Measurements from ENCODE around the gene SPAG7. TPM values are rescaled to one million over a fixed set of nuclear protein-coding genes. Genes with fewer than 3 reads are reported as not detected.

Gene SPAG7
- total and polyA plus RNA-seq, 2 donors: 35.2 to 83.2 TPM

DNA sequence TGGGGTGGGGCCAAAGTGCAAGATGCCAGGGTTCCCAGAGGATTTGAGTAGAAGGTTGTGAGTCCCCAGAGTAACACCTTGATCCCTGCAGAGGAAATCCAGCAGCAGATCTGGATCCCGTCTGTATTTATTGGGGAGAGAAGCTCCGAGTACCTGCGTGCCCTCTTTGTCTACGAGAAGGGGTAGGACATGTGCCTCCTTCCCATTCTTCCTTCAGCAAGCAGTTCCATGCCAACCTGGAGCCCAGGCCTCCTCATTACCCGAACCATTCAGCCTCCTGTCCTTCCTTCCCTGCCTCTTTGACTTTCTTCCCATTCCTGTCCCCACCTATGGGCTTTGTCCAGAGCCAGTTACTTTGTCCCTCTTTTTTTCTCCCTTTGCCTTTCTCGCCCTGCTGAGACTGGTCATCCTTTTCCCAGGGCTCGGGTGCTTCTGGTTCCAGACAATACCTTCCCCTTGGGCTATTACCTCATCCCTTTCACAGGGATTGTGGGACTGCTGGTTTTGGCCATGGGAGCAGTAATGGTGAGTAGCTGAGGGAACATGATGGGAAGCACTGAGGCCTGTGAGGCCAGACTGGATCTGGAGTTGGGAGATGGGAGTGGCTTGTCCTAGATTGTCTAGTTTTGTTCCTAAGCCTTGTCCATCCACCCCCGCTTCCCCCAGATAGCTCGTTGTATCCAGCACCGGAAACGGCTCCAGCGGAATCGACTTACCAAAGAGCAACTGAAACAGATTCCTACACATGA, 24.7 kb downstream of the SPAG7 start:
- H3K36me3 ChIP-seq (ENCODE audit: insufficient read depth): peaks cover 3% of the 10 kb centered on the region
- H3K27ac ChIP-seq (ENCODE audit: low read depth): no peak overlapping the region
- H3K4me3 ChIP-seq (ENCODE audit: low read depth, low read length): no peak overlapping the region
- DNase-seq (ENCODE audit: extremely low spot score): no peak
- no peaks in the 10 kb centered on the region for H3K4me1 ChIP-seq (ENCODE audit: insufficient read depth)
- 72% methylated on average over 13 of the region's 13 CpGs for WGBS

DNA sequence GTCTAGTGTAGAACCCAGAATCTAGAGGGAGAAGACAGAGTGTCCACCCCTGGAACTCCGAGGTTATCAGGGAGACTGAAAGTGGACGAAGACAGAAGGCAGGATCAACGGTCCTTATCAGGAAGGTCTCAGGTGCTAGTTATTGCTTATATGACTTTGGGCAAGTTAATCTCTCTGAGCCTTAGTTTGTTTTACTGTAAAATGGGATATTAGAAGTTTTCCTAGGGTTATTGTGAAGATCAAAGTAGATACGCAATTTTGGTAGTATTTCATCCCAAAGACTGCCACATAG, 26.4 kb downstream of the SPAG7 start:
- 57% methylated on average over 4 of the region's 4 CpGs for WGBS
- no peak for DNase-seq (ENCODE audit: extremely low spot score)
- Histone ChIP-seq H3K36me3 (ENCODE audit: insufficient read depth) (peaks cover 3% of the 10 kb centered on the region), H3K27ac (ENCODE audit: low read depth) (no peak overlapping the region), H3K4me1 (ENCODE audit: insufficient read depth) (no peaks in the 10 kb centered on the region), H3K4me3 (ENCODE audit: low read depth, low read length) (peak overlapping the region; percentile 76)

DNA sequence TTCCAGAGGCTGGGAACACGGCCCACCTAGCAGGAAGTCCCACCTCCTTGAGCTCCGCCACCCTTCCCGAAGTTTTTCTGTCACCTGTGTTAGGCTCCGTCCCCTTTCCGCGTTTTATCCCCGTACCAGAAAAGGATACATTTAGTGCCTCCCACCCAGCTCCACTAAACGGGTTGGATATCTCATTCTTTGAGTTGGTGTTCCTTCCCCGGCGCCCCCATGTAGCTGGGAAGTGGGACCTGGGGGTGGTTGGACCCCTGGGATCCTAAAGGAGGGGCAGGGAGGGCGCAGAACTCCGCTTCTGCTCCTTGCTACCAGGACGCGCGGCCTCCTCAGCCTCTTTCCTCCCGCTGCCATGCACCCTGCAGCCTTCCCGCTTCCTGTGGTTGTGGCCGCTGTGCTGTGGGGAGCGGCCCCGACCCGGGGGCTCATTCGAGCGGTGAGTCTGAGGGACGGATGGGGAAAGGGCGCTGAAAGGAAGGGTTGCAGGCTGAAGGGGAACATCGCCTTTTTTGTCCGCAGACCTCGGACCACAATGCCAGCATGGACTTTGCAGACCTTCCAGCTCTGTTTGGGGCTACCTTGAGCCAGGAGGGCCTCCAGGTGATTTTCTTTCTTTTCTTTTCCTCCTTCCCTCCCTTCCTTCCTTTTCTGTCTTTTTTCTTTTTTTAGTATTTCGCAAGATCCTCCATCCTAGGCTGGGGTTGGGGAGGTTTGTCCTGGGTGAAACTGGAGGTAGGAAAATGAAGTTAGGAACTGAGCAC, 26.9 kb downstream of the SPAG7 start:
- Histone ChIP-seq H3K4me3 (ENCODE audit: low read depth, low read length) (peak overlapping the region; percentile 76), H3K36me3 (ENCODE audit: insufficient read depth) (peaks cover 3% of the 10 kb centered on the region), H3K4me1 (ENCODE audit: insufficient read depth) (no peaks in the 10 kb centered on the region), H3K27ac (ENCODE audit: low read depth) (peak overlapping the region; percentile 94)
- WGBS: 1% methylated on average over 29 of the region's 29 CpGs
- DNase-seq (ENCODE audit: extremely low spot score): no peak

DNA sequence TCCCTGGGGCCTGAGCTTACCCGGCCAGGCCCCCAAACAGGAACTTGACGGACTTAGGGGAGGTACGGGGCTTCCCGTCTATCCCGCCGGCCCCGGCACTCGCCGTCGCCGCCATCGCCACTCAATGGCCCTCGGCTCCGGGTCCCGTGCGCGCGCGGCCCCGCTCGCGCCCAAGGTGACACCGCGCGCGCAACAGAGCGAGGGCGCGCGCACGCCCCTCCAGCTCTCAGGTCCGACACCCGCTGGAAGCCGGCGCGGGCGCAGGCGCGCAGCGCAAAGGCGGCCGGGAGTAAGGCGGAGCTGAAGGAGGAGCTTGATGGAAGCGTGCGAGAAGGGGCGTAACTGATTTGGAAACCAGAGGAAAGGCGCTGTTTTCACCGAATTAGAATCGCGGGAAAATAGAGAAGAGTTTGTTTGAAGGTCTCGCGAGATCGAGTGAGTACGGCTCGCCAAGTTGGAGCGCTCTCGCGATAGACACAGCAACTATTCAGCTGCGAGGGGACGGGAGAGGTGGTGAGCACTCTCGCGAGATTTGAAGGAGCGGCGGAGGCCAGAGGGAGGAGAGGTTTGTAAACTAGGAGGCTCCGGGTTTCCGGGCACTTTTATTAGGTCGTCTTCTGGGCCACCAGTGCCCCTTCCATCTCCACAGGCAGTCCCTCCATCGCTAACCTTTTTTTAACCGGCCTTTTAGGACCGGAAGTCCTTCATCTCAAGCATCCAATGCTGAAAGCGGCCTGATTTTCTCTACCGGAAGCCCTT, 27.6 kb downstream of the SPAG7 start, which contains the start of the genes RNF167 and SLC25A11:
RNF167 (plus strand) TSS at position 473 of the 759 bp plus-strand sequence. CDS start 642 bp downstream, outside the sequence.
SLC25A11 (minus strand) TSS at position 251 of the 759 bp plus-strand sequence; CDS start at position 115, 136 bp downstream.
- H3K4me1 ChIP-seq (ENCODE audit: insufficient read depth): no peaks in the 10 kb centered on the region
- peak within 1 kb of the TSS; percentile 76 for H3K4me3 ChIP-seq (ENCODE audit: low read depth, low read length)
- H3K36me3 ChIP-seq (ENCODE audit: insufficient read depth): peaks cover 3% of the 10 kb centered on the region
- H3K27ac ChIP-seq (ENCODE audit: low read depth): peak within 1 kb of the TSS; percentile 94
- under 1% methylated on average over 72 of the region's 72 CpGs for WGBS
- peak; percentile 100 for DNase-seq (ENCODE audit: extremely low spot score)

DNA sequence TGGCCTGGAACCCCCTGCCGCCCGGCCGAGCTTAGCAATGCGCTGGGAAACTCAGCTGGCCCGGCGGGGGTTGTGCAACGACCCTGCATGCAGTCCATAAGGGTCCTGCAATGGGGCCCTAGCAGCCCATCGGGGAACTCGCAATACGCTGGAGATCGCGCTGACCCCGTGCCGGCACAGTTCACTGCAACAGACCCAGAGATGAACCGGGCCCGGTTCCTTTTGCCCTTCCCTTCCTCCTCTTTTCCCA, 28.1 kb downstream of the SPAG7 start:
- peak overlapping the region; percentile 81 for H3K27ac ChIP-seq (ENCODE audit: low read depth)
- no peaks in the 10 kb centered on the region for H3K4me1 ChIP-seq (ENCODE audit: insufficient read depth)
- H3K36me3 ChIP-seq (ENCODE audit: insufficient read depth): peaks cover 3% of the 10 kb centered on the region
- H3K4me3 ChIP-seq (ENCODE audit: low read depth, low read length): peak overlapping the region; percentile 76
- DNase-seq (ENCODE audit: extremely low spot score): no peak
- WGBS: 0% methylated on average over 16 of the region's 16 CpGs

DNA sequence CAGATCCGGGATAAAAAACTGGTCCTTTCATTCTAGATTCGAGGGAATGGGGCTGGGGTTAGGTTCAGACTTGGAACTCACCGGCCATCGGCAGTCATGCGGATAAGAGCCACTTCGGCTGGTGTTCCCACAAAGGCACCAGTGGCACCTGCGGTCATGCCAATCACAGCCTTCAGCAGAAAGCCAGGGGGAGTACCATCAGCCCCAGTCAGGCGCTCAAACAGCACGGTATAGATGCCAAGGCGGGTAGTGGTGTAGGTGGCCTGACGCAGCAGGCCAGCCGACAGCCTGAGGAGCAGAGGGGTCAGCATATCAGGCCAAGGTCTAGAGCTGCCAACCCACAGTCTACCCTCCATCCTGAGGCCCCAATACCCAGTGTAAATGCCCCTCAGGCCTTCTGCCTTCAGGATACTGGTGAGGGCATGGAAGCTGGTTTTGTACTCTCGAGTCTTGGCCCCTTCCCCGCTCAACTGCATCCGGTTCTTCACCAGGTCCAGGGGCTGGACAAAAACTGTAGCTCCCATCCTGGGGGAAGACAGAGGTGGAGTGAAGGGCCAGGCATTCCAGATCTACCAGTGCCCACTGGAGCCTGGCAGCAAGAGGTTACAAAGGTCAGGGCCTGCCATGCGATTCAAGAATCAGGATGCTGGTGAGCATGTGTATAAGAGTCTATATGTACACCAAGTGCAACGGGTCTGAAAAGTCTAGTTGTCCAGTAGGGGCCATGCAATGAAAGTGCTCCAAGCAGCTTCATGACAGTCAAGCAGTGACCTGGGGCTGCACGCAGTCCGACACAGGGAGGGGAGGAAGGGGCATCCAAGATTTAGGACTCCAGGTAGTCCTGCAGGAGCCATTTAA, 28.7 kb downstream of the SPAG7 start:
- peak overlapping the region; percentile 76 for H3K4me3 ChIP-seq (ENCODE audit: low read depth, low read length)
- H3K36me3 ChIP-seq (ENCODE audit: insufficient read depth): peaks cover 3% of the 10 kb centered on the region
- H3K4me1 ChIP-seq (ENCODE audit: insufficient read depth): no peaks in the 10 kb centered on the region
- peak overlapping the region; percentile 81 for H3K27ac ChIP-seq (ENCODE audit: low read depth)
- 56% methylated on average over 19 of the region's 19 CpGs for WGBS
- no peak for DNase-seq (ENCODE audit: extremely low spot score)

DNA sequence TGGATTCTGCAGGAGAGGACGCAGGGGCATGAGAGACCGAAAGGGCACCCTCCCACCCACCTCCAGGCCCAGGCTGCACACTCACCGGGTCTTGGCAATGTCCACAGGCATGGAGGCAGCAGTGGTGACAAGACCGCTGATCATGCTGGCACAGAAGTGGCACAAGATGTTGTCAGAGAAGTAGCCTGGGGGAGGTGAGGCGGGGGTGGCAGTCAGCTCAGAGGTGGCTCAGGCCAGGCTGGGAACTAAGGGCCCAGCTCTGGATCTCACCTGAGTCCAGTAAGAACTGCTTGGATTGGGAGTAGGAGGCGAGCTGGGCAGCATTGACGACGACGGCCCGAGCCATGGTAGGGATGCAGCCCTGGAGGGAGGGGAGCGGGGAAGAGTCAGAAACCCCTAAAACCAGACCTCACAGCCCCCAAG, 29.5 kb downstream of the SPAG7 start:
- WGBS: 88% methylated on average over 11 of the region's 11 CpGs
- H3K4me1 ChIP-seq (ENCODE audit: insufficient read depth): no peaks in the 10 kb centered on the region
- H3K27ac ChIP-seq (ENCODE audit: low read depth): no peak overlapping the region
- no peaks in the 10 kb centered on the region for H3K36me3 ChIP-seq (ENCODE audit: insufficient read depth)
- no peak overlapping the region for H3K4me3 ChIP-seq (ENCODE audit: low read depth, low read length)
- DNase-seq (ENCODE audit: extremely low spot score): no peak

DNA sequence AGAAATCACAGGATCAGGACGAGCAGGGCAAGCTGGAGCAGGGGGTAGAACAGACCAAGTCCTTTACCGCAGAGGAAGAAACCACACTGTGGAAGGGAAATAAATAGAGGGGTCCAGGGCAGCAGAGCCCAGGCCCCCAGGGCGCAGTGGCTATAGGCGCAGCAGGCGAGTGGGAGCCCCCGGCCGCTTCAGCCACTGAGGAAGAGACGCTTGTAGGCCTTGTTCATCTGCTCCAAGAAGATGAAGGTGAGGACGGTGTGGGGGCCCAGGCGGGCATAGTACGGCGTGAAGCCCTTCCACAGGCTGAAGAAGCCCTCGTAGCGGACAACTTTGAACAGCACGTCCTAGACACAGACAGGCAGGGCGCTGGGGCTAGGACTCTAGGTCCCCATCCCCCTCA, 30.1 kb downstream of the SPAG7 start:
- Histone ChIP-seq H3K36me3 (ENCODE audit: insufficient read depth) (no peaks in the 10 kb centered on the region), H3K4me1 (ENCODE audit: insufficient read depth) (no peaks in the 10 kb centered on the region), H3K4me3 (ENCODE audit: low read depth, low read length) (no peak overlapping the region), H3K27ac (ENCODE audit: low read depth) (no peak overlapping the region)
- DNase-seq (ENCODE audit: extremely low spot score): no peak
- WGBS: 89% methylated on average over 16 of the region's 16 CpGs

DNA sequence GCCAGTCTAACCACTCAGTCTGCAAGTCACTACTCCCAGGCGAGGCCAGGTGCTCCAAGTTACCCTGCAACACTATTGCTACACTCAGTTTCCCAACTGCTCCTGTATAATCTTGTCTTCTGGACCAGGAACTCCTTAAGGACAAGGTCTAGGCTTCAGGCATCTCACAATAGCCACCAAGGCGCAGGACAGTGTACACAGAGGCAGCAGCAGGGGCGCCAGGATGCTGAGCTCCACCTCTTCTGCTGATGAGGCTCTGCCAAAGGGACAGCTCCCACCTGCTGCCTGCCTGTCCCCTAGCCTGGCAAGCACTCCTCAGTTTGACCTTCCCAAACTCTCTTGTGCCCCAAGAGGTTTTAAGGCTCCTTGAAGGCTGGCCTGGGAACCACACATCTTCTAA, 31.2 kb downstream of the SPAG7 start:
- H3K36me3 ChIP-seq (ENCODE audit: insufficient read depth): no peaks in the 10 kb centered on the region
- H3K27ac ChIP-seq (ENCODE audit: low read depth): no peak overlapping the region
- H3K4me3 ChIP-seq (ENCODE audit: low read depth, low read length): no peak overlapping the region
- WGBS: 94% methylated on average over 3 of the region's 3 CpGs
- DNase-seq (ENCODE audit: extremely low spot score): no peak
- no peaks in the 10 kb centered on the region for H3K4me1 ChIP-seq (ENCODE audit: insufficient read depth)

DNA sequence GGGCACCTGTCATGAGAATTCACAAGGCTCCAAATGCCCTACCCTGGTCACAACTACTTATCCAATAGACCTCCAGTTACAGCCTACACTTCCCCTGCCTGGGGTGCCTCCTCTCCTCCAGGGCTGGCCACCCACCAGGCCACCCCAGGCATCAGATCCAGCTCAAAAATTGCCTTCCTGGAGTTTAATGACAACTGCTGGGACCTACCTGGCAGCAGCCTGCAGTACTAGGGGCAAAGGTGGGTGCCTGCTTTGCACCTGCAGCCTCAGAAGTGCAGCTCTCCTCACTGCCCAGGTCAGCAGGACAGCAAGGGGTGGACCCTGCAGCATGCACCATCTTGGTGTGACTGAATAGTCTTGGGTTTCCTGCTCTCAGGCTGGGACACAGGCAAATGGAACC, 32.0 kb downstream of the SPAG7 start:
- Histone ChIP-seq H3K36me3 (ENCODE audit: insufficient read depth) (no peaks in the 10 kb centered on the region), H3K27ac (ENCODE audit: low read depth) (no peak overlapping the region), H3K4me3 (ENCODE audit: low read depth, low read length) (no peak overlapping the region), H3K4me1 (ENCODE audit: insufficient read depth) (no peaks in the 10 kb centered on the region)
- DNase-seq (ENCODE audit: extremely low spot score): no peak

DNA sequence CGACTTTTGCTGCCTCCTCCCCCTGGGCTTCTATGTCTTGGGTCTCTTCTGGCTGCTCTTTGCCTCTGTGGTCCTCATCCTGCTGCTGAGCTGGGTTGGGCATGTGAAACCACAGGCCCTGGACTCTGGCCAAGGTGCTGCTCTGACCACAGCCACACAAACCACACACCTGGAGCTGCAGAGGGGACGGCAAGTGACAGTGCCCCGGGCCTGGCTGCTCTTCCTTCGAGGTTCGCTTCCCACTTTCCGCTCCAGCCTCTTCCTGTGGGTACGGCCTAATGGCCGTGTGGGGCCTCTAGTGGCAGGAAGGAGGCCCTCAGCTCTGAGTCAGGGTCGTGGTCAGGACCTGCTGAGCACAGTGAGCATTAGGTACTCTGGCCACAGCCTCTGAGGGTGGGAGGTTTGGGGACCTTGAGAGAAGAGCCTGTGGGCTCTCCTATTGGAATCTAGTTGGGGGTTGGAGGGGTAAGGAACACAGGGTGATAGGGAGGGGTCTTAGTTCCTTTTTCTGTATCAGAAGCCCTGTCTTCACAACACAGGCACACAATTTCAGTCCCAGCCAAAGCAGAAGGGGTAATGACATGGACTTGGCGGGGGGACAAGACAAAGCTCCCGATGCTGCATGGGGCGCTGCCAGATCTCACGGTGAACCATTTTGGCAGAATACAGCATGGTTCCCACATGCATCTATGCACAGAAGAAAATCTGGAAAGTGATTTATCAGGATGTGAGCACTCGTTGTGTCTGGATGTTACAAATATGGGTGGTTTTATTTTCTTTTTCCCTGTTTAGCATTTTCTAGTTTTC, 33.2 kb downstream of the SPAG7 start:
- 23% methylated on average over 14 of the region's 14 CpGs for WGBS
- DNase-seq (ENCODE audit: extremely low spot score): no peak
- H3K4me1 ChIP-seq (ENCODE audit: insufficient read depth): no peaks in the 10 kb centered on the region

DNA sequence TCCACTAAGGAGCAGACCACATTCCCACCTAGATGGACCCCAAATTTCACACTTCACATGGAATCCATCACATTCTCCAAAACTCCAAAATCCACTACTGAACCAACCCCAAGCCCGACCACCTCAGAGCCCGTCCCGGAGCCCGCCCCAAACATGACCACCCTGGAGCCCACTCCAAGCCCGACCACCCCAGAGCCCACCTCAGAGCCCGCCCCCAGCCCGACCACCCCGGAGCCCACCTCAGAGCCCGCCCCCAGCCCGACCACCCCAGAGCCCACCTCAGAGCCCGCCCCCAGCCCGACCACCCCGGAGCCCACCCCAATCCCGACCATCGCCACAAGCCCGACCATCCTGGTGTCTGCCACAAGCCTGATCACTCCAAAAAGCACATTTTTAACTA, 34.0 kb downstream of the SPAG7 start:
- no peaks in the 10 kb centered on the region for H3K4me1 ChIP-seq (ENCODE audit: insufficient read depth)
- 75% methylated on average over 16 of the region's 16 CpGs for WGBS
- no peak for DNase-seq (ENCODE audit: extremely low spot score)
- no peak overlapping the region for H3K4me3 ChIP-seq (ENCODE audit: low read depth, low read length)
- no peak overlapping the region for H3K27ac ChIP-seq (ENCODE audit: low read depth)
- no peaks in the 10 kb centered on the region for H3K36me3 ChIP-seq (ENCODE audit: insufficient read depth)

More for the DNA sequence above, 33.2 kb downstream of the SPAG7 start:
- Histone ChIP-seq H3K4me3 (ENCODE audit: low read depth, low read length) (no peak overlapping the region), H3K27ac (ENCODE audit: low read depth) (no peak overlapping the region), H3K36me3 (ENCODE audit: insufficient read depth) (no peaks in the 10 kb centered on the region)

All from urinary bladder (tissue), 4 donors.